PC-3 (cell line): Measurements from ENCODE around the gene PSAP.

Experiments used
- CTCF ChIP-seq: fragments of 300-600 bp; sonication (generic); conservative IDR thresholded peaks from 2 replicates; pipeline ENCODE4 v1.5.1; 2017; ENCODE audit warnings: antibody characterized with exemption, low read depth, mild to moderate bottlenecking, low read length
- EZH2 ChIP-seq: fragments of 300-600 bp; sonication (generic); IDR thresholded peaks from one replicate; pipeline ENCODE4 v1.6.1; 2017; ENCODE audit warnings: antibody characterized with exemption, mild to moderate bottlenecking, low read length; ENCODE audit not compliant: unreplicated experiment
- EZH2phosphoT487 ChIP-seq: fragments of 300-600 bp; sonication (generic); IDR thresholded peaks from 2 replicates; pipeline ENCODE4 v1.6.1; 2018; ENCODE audit warnings: mild to moderate bottlenecking, antibody characterized with exemption, low read length, borderline replicate concordance

- no peak for TF ChIP-seq CTCF
- TF ChIP-seq EZH2, result no peak
- TF ChIP-seq EZH2phosphoT487, result no peak
Measured at GRCh38 chr10:71829171-71829570, 21.9 kb downstream of the PSAP start.
